Body of pancreas (tissue), 4 donors: ENCODE data around the gene MCM10. TPM values are rescaled to one million over a fixed set of nuclear protein-coding genes. Genes with fewer than 3 reads are reported as not detected.
"Not testable (repeated sequence)": the region's sequence is repeated elsewhere in the genome, so short reads cannot be mapped to it uniquely, and the experiment has no call there.

Experiments
- ATAC-seq: fragments of 150-250 bp; one replicate; pipeline ENCODE4 v1.9.1; 2016
- DNase-seq, 4 donors: peaks; one replicate each; pipeline ENCODE4 v3.0.0-alpha.2; 2019
- H3K27ac ChIP-seq, 4 donors: fragments of 200-600 bp; sonication (generic); 1 replicate in 3 of 4; 2 replicates in 1 of 4; pipeline versions ENCODE4 v1.5.1 to v1.6.1; 2016 to 2019; ENCODE audit warnings: mild to moderate bottlenecking in 1 of 4, mixed read lengths in 1 of 4, moderate library complexity in 1 of 4
- H3K27me3 ChIP-seq, 2 donors: fragments of 200-600 bp; sonication (generic); one replicate each; pipeline ENCODE4 v1.6.0; 2016; ENCODE audit warnings: mild to moderate bottlenecking in 1 of 2
- H3K36me3 ChIP-seq, 2 donors: fragments of 200-600 bp; sonication (generic); replicated peaks in 1 of 2; 2 replicates each; pipeline ENCODE4 v1.5.1; 2016; ENCODE audit warnings: low read depth in 2 of 2; ENCODE audit not compliant: insufficient read depth in 1 of 2
- H3K4me1 ChIP-seq: fragments of 200-600 bp; sonication (generic); one replicate; pipeline ENCODE4 v1.6.0; 2016
- H3K4me3 ChIP-seq, 2 donors: fragments of 200-600 bp; sonication (generic); 1 replicate in 1 of 2; 2 replicates in 1 of 2; pipeline ENCODE4 v1.5.1; 2016 to 2019
- H3K9me3 ChIP-seq, 3 donors: fragments of 200-600 bp; sonication (generic); 1 replicate in 2 of 3; 2 replicates in 1 of 3; pipeline ENCODE4 v1.5.1; 2016
- POLR2A ChIP-seq, 3 donors: fragments of 450-650 bp; IDR thresholded peaks; one replicate each; pipeline ENCODE4 v1.6.1; 2016; ENCODE audit warnings: antibody characterized with exemption in 3 of 3, mild to moderate bottlenecking in 2 of 3
- WGBS, 2 donors: methylation state at CpG; one replicate each; pipeline ENCODE4 v1.1.5; 2017; 5-methylcytosine and 5-hydroxymethylcytosine counted together
- intact Hi-C: fragments of 100-400 bp; cut with DNase I; formaldehyde crosslinking; loops from one replicate; pipeline ENCODE4 v1.15.1; 2023
- total RNA-seq, 2 donors: library from RNA; depleted of rRNA; stranded (reverse); fragments of >200 nt; gene quantifications; one replicate each; pipeline ENCODE4 v1.1.0, GENCODE V29; 2016
- TF ChIP-seq, protein P1 (sequence below), 7 experiments: fragments of 450-650 bp in 4 of 7; fragments of 200-600 bp in 3 of 7; sonication (generic) in 3 of 7; IDR thresholded peaks; one replicate each; pipeline ENCODE4 v1.5.1; 2016 to 2019; ENCODE audit warnings: antibody characterized with exemption in 7 of 7

MCM10 gene
- total RNA-seq, 2 donors from 2014 or later = 0.26 TPM; not detected in 1

DNA sequence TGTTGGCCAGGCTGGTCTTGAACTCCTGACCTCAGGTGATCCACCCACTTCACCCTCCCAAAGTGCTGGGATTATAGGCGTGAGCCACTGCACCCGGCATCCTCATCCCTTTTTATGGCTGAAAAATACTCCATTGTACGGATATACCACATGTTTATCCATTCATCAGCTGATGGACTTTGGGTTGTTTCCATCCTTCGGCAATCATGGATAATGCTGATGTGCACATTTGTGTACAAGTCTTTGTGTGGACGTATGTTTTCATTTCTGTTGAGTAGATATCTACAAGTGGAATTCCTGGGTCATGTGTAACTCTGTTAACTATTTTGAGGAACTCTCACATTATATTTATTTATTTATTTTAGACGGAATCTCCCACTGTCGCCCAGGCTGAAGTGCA is 78.6 kb downstream of the MCM10 start:
- H3K27me3 ChIP-seq = no peaks in the 10 kb centered on the region
- TF ChIP-seq POLR2A (IDR thresholded peaks at IDR 0.05) = no peak
- TF ChIP-seq, protein P1, sequence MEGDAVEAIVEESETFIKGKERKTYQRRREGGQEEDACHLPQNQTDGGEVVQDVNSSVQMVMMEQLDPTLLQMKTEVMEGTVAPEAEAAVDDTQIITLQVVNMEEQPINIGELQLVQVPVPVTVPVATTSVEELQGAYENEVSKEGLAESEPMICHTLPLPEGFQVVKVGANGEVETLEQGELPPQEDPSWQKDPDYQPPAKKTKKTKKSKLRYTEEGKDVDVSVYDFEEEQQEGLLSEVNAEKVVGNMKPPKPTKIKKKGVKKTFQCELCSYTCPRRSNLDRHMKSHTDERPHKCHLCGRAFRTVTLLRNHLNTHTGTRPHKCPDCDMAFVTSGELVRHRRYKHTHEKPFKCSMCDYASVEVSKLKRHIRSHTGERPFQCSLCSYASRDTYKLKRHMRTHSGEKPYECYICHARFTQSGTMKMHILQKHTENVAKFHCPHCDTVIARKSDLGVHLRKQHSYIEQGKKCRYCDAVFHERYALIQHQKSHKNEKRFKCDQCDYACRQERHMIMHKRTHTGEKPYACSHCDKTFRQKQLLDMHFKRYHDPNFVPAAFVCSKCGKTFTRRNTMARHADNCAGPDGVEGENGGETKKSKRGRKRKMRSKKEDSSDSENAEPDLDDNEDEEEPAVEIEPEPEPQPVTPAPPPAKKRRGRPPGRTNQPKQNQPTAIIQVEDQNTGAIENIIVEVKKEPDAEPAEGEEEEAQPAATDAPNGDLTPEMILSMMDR (IDR thresholded peaks at IDR 0.05) = no peak
- H3K36me3 ChIP-seq = no peaks in the 10 kb centered on the region
- ATAC-seq (no peak), DNase-seq (no peak)
- no peaks in the 10 kb centered on the region for H3K4me1 ChIP-seq
- 81 to 86% methylated on average over 7 of the region's 7 CpGs for WGBS, 2 donors
- no peak overlapping the region for H3K4me3 ChIP-seq
- no peaks in the 10 kb centered on the region for H3K9me3 ChIP-seq
- H3K27ac ChIP-seq = no peak overlapping the region
- intact Hi-C loops = no loop called here

GRCh38 chr10:13241613-13242012 is 80.3 kb downstream of the MCM10 start:
- H3K9me3 ChIP-seq = no peaks in the 10 kb centered on the region
- no peak for ATAC-seq
- no peak for DNase-seq
- no peak for TF ChIP-seq POLR2A (IDR thresholded peaks at IDR 0.05)
- TF ChIP-seq, protein P1 (IDR thresholded peaks at IDR 0.05) = no peak
- intact Hi-C loops = no loop called here
- H3K27ac ChIP-seq = no peak overlapping the region
- no peaks in the 10 kb centered on the region for H3K4me1 ChIP-seq
- WGBS, 2 donors = 62 to 72% methylated on average over 1 to 3 of the region's 3 CpGs
- H3K4me3 ChIP-seq = no peak overlapping the region
- H3K36me3 ChIP-seq = no peaks in the 10 kb centered on the region
- no peaks in the 10 kb centered on the region for H3K27me3 ChIP-seq

DNA sequence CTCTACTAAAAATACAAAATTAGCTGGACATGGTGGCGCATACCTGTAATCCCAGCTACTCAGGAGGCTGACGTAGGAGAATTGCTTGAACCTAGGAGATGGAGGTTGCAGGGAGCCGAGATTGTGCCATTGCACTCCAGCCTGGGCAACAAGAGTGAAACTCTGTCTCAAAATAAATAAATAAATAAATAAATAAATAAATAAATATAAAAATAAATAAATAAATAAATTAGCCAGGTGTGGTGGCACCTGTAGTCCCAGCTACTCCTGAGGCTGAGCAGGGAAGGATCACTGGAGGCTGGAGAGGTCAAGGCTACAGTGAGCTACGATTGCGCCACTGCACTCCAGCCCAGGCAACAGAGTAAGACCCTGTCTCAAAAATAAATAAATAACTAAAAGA is 80.9 kb downstream of the MCM10 start:
- H3K4me3 ChIP-seq, intact Hi-C loops, H3K27me3 ChIP-seq, H3K27ac ChIP-seq, DNase-seq, ATAC-seq, H3K36me3 ChIP-seq, H3K4me1 ChIP-seq, H3K9me3 ChIP-seq: not testable (repeated sequence)
- 93 to 95% methylated on average over 5 of the region's 5 CpGs for WGBS, 2 donors

GRCh38 chr10:13247246-13247645 is 85.9 kb downstream of the MCM10 start:
- no peak overlapping the region for H3K27ac ChIP-seq
- DNase-seq (no peak), ATAC-seq (no peak)
- intact Hi-C loops = no loop called here
- H3K4me1 ChIP-seq = no peaks in the 10 kb centered on the region
- H3K36me3 ChIP-seq = no peaks in the 10 kb centered on the region
- H3K9me3 ChIP-seq = no peaks in the 10 kb centered on the region
- no peaks in the 10 kb centered on the region for H3K27me3 ChIP-seq
- WGBS, 2 donors = 68 to 80% methylated on average over 6 to 9 of the region's 9 CpGs
- H3K4me3 ChIP-seq = no peak overlapping the region
- TF ChIP-seq POLR2A (IDR thresholded peaks at IDR 0.05) = no peak
- TF ChIP-seq, protein P1 (IDR thresholded peaks at IDR 0.05) = no peak

DNA sequence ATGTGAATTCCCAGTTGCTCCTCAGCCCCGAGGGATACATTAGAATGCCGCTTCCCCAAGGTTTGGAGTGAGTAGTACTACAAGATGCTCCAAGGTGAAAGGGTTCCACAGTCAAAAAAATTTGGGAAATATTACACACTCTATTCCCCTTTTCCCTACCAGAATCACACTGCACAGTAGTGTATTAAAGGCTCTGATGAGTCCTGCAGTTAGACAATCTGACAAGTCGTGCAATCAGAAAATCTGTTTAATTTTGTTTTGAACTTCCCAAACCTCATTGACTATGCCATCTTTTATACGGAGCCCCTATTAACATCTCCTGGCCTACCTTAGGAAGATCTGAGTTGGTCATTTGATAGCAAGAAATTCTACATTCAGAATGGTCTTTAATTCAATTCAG is 86.4 kb downstream of the MCM10 start:
- H3K9me3 ChIP-seq = no peaks in the 10 kb centered on the region
- H3K4me1 ChIP-seq = no peaks in the 10 kb centered on the region
- no peaks in the 10 kb centered on the region for H3K36me3 ChIP-seq
- DNase-seq (no peak), ATAC-seq (no peak)
- TF ChIP-seq, protein P1 (IDR thresholded peaks at IDR 0.05) = no peak
- no peak for TF ChIP-seq POLR2A (IDR thresholded peaks at IDR 0.05)
- intact Hi-C loops = no loop called here
- H3K4me3 ChIP-seq = no peak overlapping the region
- H3K27ac ChIP-seq = no peak overlapping the region
- WGBS, 2 donors = 90% methylated on average over 4 of the region's 4 CpGs
- no peaks in the 10 kb centered on the region for H3K27me3 ChIP-seq
